Natural killer cell (primary cell): ENCODE results near the gene SMG6. TPM values are rescaled to one million over a fixed set of nuclear protein-coding genes. Genes with fewer than 3 reads are reported as not detected.

Experiments used
- ATAC-seq, 3 donors: fragments of 150-1000 bp in 2 of 3; fragments of 200-7000 bp in 1 of 3; cut with Tn5 transposase; 1 replicate in 1 of 3; 2 replicates in 2 of 3; pipeline ENCODE4 v1.10.0; 2021; ENCODE audit warnings: mild to moderate bottlenecking in 2 of 3, moderate library complexity in 2 of 3
- DNase-seq, 2 donors: peaks; one replicate each; pipeline versions ENCODE4 v3.0.0 to v3.0.0-alpha.2; 2013 to 2021; ENCODE audit warnings: mixed read lengths in 1 of 2
- H3K27ac ChIP-seq: one replicate; pipeline ENCODE4 v1.5.1; 2013; ENCODE audit warnings: mild to moderate bottlenecking, low read length
- H3K27me3 ChIP-seq: one replicate; pipeline ENCODE4 v1.6.1; 2013; ENCODE audit warnings: low read length; ENCODE audit not compliant: control insufficient read depth, insufficient read depth
- H3K36me3 ChIP-seq: one replicate; pipeline ENCODE4 v1.6.1; 2013; ENCODE audit warnings: low read length; ENCODE audit not compliant: control insufficient read depth, insufficient read depth
- H3K4me1 ChIP-seq: one replicate; pipeline ENCODE4 v1.6.1; 2013; ENCODE audit warnings: low read length; ENCODE audit not compliant: control insufficient read depth, insufficient read depth
- H3K4me3 ChIP-seq: one replicate; pipeline ENCODE4 v1.5.1; 2013; ENCODE audit warnings: low read length
- H3K9me3 ChIP-seq: one replicate; pipeline ENCODE4 v1.6.1; 2013; ENCODE audit warnings: low read length; ENCODE audit not compliant: control insufficient read depth, insufficient read depth
- H3K27ac Mint-ChIP-seq, 2 donors: one replicate each; pipeline ENCODE4 v1.8.0; 2022; ENCODE audit warnings: mild to moderate bottlenecking in 2 of 2, mixed read lengths in 2 of 2, moderate library complexity in 1 of 2
- H3K27me3 Mint-ChIP-seq, 2 donors: one replicate each; pipeline ENCODE4 v1.8.0; 2022; ENCODE audit warnings: low read depth in 2 of 2, mixed read lengths in 2 of 2
- H3K36me3 Mint-ChIP-seq: one replicate; pipeline ENCODE4 v1.8.0; 2022; ENCODE audit warnings: mixed read lengths
- H3K4me1 Mint-ChIP-seq, 2 donors: one replicate each; pipeline ENCODE4 v1.8.0; 2022; ENCODE audit warnings: mixed read lengths in 2 of 2
- H3K4me3 Mint-ChIP-seq: one replicate; pipeline ENCODE4 v1.8.0; 2022; ENCODE audit warnings: mild to moderate bottlenecking, moderate library complexity, mixed read lengths
- H3K9me3 Mint-ChIP-seq, 2 donors: one replicate each; pipeline ENCODE4 v1.8.0; 2022; ENCODE audit warnings: mixed read lengths in 2 of 2
- CTCF ChIP-seq: fragments of 200-600 bp; IDR thresholded peaks from one replicate; pipeline ENCODE4 v1.8.0; 2022; ENCODE audit warnings: antibody characterized with exemption
- WGBS: methylation state at CpG from one replicate; pipeline ENCODE4 v1.1.7; 2013; ENCODE audit warnings: missing lambda C conversion rate; ENCODE audit not compliant: insufficient coverage; 5-methylcytosine and 5-hydroxymethylcytosine counted together
- intact Hi-C: fragments of 100-400 bp; cut with micrococcal nuclease; formaldehyde crosslinking; loops from one replicate; pipeline ENCODE4 v1.14.2; 2022
- total RNA-seq, 4 donors: library from RNA; stranded (reverse); fragments of 120-200 nt in 1 of 4; gene quantifications; one replicate each; pipeline versions ENCODE4 v1.2.3 to v1.2.4, GENCODE V29; 2013 to 2022

The SMG6 gene
- total RNA-seq, 3 donors from 2014 or later (not counting 1 experiment from before 2014, with no cell fraction given), result 41.6 to 49.4 (median 48.2) TPM

- TF ChIP-seq CTCF, result no peak
- H3K4me1 ChIP-seq, result peaks cover 22% of the 10 kb centered on the region
- H3K4me1 Mint-ChIP-seq, result peaks cover 17 to 18% of the 10 kb centered on the region in 2 donors
- H3K27me3 ChIP-seq, result no peaks in the 10 kb centered on the region
- H3K9me3 ChIP-seq, result no peaks in the 10 kb centered on the region
- peaks cover 22% of the 10 kb centered on the region for H3K36me3 ChIP-seq
- WGBS, result 29% methylated on average over 17 of the region's 17 CpGs
- intact Hi-C loops, result loop anchor here (1.0 to 5.0 kb wide), 2 partner anchors 12 to 360 kb away; partner anchors contain the start of genes DPH1 and MNT
- peak overlapping the region; percentile 85 for H3K27ac ChIP-seq
- H3K9me3 Mint-ChIP-seq, result no peaks in the 10 kb centered on the region
- peak overlapping the region; percentile 71 for H3K4me3 ChIP-seq
- H3K4me3 Mint-ChIP-seq, result peak overlapping the region; percentile 92
- no peaks in the 10 kb centered on the region for H3K36me3 Mint-ChIP-seq
- H3K27ac Mint-ChIP-seq, result peak overlapping the region; percentile 89 to 98
- DNase-seq (peak in 1 of 2 donors; percentile 43), ATAC-seq (no peak)
- H3K27me3 Mint-ChIP-seq, result no peaks in the 10 kb centered on the region
These were observed 261.2 kb downstream of the SMG6 start for GRCh38 chr17:2042390-2042847.

GRCh38 chr17:2041561-2042389 is 261.8 kb downstream of the SMG6 start, which contains the start of gene OVCA2:
TSS of gene OVCA2 (plus strand) at chr17:2042022. CDS start at chr17:2042048, 26 bp downstream.
- Histone ChIP-seq H3K4me3 (peak within 1 kb of the TSS; percentile 71), H3K27me3 (no peaks in the 10 kb centered on the region), H3K36me3 (peaks cover 23% of the 10 kb centered on the region), H3K9me3 (no peaks in the 10 kb centered on the region), H3K4me1 (peaks cover 22% of the 10 kb centered on the region), H3K27ac (peak within 1 kb of the TSS; percentile 85)
- H3K4me1 Mint-ChIP-seq, result peaks cover 17 to 18% of the 10 kb centered on the region in 2 donors
- no peaks in the 10 kb centered on the region for H3K9me3 Mint-ChIP-seq
- peak within 1 kb of the TSS; percentile 89 to 98 for H3K27ac Mint-ChIP-seq
- DNase-seq, result peak; percentile 94 to 99
- intact Hi-C loops, result loop anchor here (1.0 to 5.0 kb wide), 2 partner anchors 11 to 361 kb away; partner anchors contain the start of genes DPH1 and MNT
- peak; percentile 93 to 95 (median 95) for ATAC-seq
- H3K27me3 Mint-ChIP-seq, result no peaks in the 10 kb centered on the region
- H3K4me3 Mint-ChIP-seq, result peak within 1 kb of the TSS; percentile 92
- peak; percentile 54 for TF ChIP-seq CTCF
- whole genome bisulfite sequencing, result under 1% methylated on average over 92 of the region's 93 CpGs
- H3K36me3 Mint-ChIP-seq, result no peaks in the 10 kb centered on the region

- Histone ChIP-seq H3K36me3 (peaks cover 30% of the 10 kb centered on the region), H3K4me1 (peaks cover 22% of the 10 kb centered on the region), H3K9me3 (no peaks in the 10 kb centered on the region), H3K4me3 (peak overlapping the region; percentile 71), H3K27ac (peak overlapping the region; percentile 85), H3K27me3 (no peaks in the 10 kb centered on the region)
- H3K4me1 Mint-ChIP-seq, result peaks cover 17 to 18% of the 10 kb centered on the region in 2 donors
- H3K36me3 Mint-ChIP-seq, result no peaks in the 10 kb centered on the region
- TF ChIP-seq CTCF, result no peak
- no peak overlapping the region for H3K27ac Mint-ChIP-seq
- intact Hi-C loops, result loop anchor here (5.0 kb wide), 1 partner anchor 361 kb away; the partner anchor contains the start of gene MNT
- WGBS, result 71% methylated on average over 16 of the region's 16 CpGs
- ATAC-seq (no peak), DNase-seq (no peak)
- no peaks in the 10 kb centered on the region for H3K27me3 Mint-ChIP-seq
- no peaks in the 10 kb centered on the region for H3K9me3 Mint-ChIP-seq
- peak overlapping the region; percentile 42 for H3K4me3 Mint-ChIP-seq
These were observed 262.5 kb downstream of the SMG6 start for GRCh38 chr17:2040942-2041560.
